ENCODE results near the gene CACHD1.
"Not testable (repeated sequence)": the region's sequence is repeated elsewhere in the genome, so short reads cannot be mapped to it uniquely, and the experiment has no call there.

The CACHD1 gene

GRCh38 chr1:64498325-64498724 lies 28.4 kb downstream of the CACHD1 start:
- no peak for DNase-seq

- DNase-seq, result no peak
These were observed 29.1 kb downstream of the CACHD1 start for GRCh38 chr1:64499011-64499410.

- no peak for DNase-seq
These were observed 30.0 kb downstream of the CACHD1 start for GRCh38 chr1:64499966-64500365.

- no peak for DNase-seq
These were observed 32.2 kb downstream of the CACHD1 start for GRCh38 chr1:64502083-64502482.

GRCh38 chr1:64502931-64503330 lies 33.0 kb downstream of the CACHD1 start:
- no peak for DNase-seq

- no peak for DNase-seq
These were observed 35.5 kb downstream of the CACHD1 start for GRCh38 chr1:64505232-64505943.

- no peak for DNase-seq
These were observed 36.2 kb downstream of the CACHD1 start for GRCh38 chr1:64505944-64506655.

- no peak for DNase-seq
These were observed 38.7 kb downstream of the CACHD1 start for GRCh38 chr1:64508629-64509028.

- no peak for DNase-seq
These were observed 41.1 kb downstream of the CACHD1 start for GRCh38 chr1:64511044-64511443.

- not testable (repeated sequence) for DNase-seq
These were observed 42.3 kb downstream of the CACHD1 start for GRCh38 chr1:64512206-64512605.

- no peak for DNase-seq
These were observed 43.6 kb downstream of the CACHD1 start for GRCh38 chr1:64513545-64513944.

GRCh38 chr1:64514197-64514765 lies 44.4 kb downstream of the CACHD1 start:
- peak; percentile 78 for DNase-seq

- peak; percentile 79 for DNase-seq
These were observed 45.5 kb downstream of the CACHD1 start for GRCh38 chr1:64515427-64515826.

- peak; percentile 72 for DNase-seq
These were observed 46.4 kb downstream of the CACHD1 start for GRCh38 chr1:64516301-64516700.

- no peak for DNase-seq
These were observed 47.1 kb downstream of the CACHD1 start for GRCh38 chr1:64516803-64517568.

- DNase-seq, result no peak
These were observed 47.7 kb downstream of the CACHD1 start for GRCh38 chr1:64517640-64518039.

GRCh38 chr1:64518692-64519481 lies 49.0 kb downstream of the CACHD1 start:
- no peak for DNase-seq

- no peak for DNase-seq
These were observed 50.0 kb downstream of the CACHD1 start for GRCh38 chr1:64519901-64520300.

- no peak for DNase-seq
These were observed 52.8 kb downstream of the CACHD1 start for GRCh38 chr1:64522740-64523139.

GRCh38 chr1:64523413-64524337 lies 53.7 kb downstream of the CACHD1 start:
- no peak for DNase-seq

GRCh38 chr1:64524614-64525013 lies 54.7 kb downstream of the CACHD1 start:
- no peak for DNase-seq

Measured in NCI-H1694 (cell line).